Esophagus squamous epithelium (tissue), 5 donors: ENCODE measurements around the gene ELL2. TPM values are rescaled to one million over a fixed set of nuclear protein-coding genes. Genes with fewer than 3 reads are reported as not detected.

Experiments
- DNase-seq: peaks from one replicate; lab custom pipeline; 2025; lab: John Stamatoyannopoulos, UW
- H3K27ac ChIP-seq, 4 donors: fragments of 200-600 bp; sonication (generic); one replicate each; pipeline ENCODE4 v1.5.1; 2016 to 2019; ENCODE audit warnings: mild to moderate bottlenecking in 1 of 4
- H3K27me3 ChIP-seq, 4 donors: fragments of 200-600 bp; sonication (generic); 1 replicate in 3 of 4; 2 replicates in 1 of 4; pipeline versions ENCODE4 v1.5.1 to v1.6.0; 2017 to 2021; ENCODE audit warnings: antibody characterized with exemption in 1 of 4
- H3K36me3 ChIP-seq, 3 donors: fragments of 200-600 bp; sonication (generic); one replicate each; pipeline ENCODE4 v1.5.1; 2016 to 2019
- H3K4me1 ChIP-seq, 3 donors: fragments of 200-600 bp; sonication (generic); one replicate each; pipeline ENCODE4 v1.5.1; 2017 to 2019
- H3K4me3 ChIP-seq, 4 donors: fragments of 200-600 bp; sonication (generic); 1 replicate in 3 of 4; 2 replicates in 1 of 4; pipeline ENCODE4 v1.5.1; 2016 to 2019; ENCODE audit warnings: mild to moderate bottlenecking in 2 of 4, moderate library complexity in 1 of 4
- H3K9me3 ChIP-seq, 3 donors: fragments of 200-600 bp; sonication (generic); one replicate each; pipeline ENCODE4 v1.5.1; 2016 to 2019
- POLR2A ChIP-seq, 4 donors: fragments of 450-650 bp; IDR thresholded peaks; one replicate each; pipeline ENCODE4 v1.6.1; 2017; ENCODE audit warnings: antibody characterized with exemption in 4 of 4, mild to moderate bottlenecking in 4 of 4, moderate library complexity in 3 of 4
- WGBS, 2 donors: methylation state at CpG; one replicate each; pipeline ENCODE4 v1.1.5; 2018; 5-methylcytosine and 5-hydroxymethylcytosine counted together
- intact Hi-C: fragments of 100-400 bp; cut with DNase I; formaldehyde crosslinking; loops from one replicate; pipeline ENCODE4 v1.15.0; 2022
- total RNA-seq, 4 donors: library from RNA; depleted of rRNA; stranded (reverse); fragments of >200 nt; gene quantifications; one replicate each; pipeline ENCODE4 v1.1.0, GENCODE V29; 2016
- TF ChIP-seq, protein P1 (sequence below), 6 experiments: fragments of 450-650 bp in 4 of 6; fragments of 200-600 bp in 2 of 6; sonication (generic) in 2 of 6; IDR thresholded peaks; one replicate each; pipeline ENCODE4 v1.5.1; 2016 to 2019; ENCODE audit warnings: antibody characterized with exemption in 6 of 6, mild to moderate bottlenecking in 4 of 6, moderate library complexity in 4 of 6
- donor health status: DM: yes; HTN: yes; CAD: no.

The ELL2 gene
- total RNA-seq, 4 donors from 2014 or later = 74.9 to 124 (median 121) TPM

DNA sequence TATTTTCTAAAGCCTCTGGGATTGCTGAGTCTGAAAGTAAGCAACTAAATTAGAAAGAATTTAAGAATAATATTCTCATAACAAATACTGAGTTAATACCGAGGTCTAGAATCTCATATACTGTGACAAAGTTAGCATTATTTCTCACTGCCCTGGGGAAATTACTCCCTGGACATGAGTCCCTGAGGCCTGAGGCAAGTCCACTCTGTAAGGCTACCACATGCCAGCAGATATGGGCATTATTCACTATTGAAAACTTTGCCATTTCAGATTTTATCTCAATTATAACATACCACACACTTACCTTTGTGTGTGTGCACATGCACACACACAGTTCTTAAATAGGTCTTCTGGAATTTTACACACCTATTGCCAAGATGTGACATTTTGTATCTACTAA, 22.9 kb downstream of the ELL2 start:
- Histone ChIP-seq H3K27ac (no peak overlapping the region), H3K9me3 (no peaks in the 10 kb centered on the region), H3K27me3 (no peaks in the 10 kb centered on the region), H3K4me3 (no peak overlapping the region), H3K4me1 (peaks cover 13 to 100% (median 25%) of the 10 kb centered on the region in 3 donors), H3K36me3 (peaks cover 0 to 61% (median 0%) of the 10 kb centered on the region in 3 donors)
- 78 to 96% methylated on average over 1 of the region's 1 CpG for WGBS, 2 donors
- intact Hi-C loops = no loop called here
- no peak for DNase-seq
- TF ChIP-seq, protein P1, sequence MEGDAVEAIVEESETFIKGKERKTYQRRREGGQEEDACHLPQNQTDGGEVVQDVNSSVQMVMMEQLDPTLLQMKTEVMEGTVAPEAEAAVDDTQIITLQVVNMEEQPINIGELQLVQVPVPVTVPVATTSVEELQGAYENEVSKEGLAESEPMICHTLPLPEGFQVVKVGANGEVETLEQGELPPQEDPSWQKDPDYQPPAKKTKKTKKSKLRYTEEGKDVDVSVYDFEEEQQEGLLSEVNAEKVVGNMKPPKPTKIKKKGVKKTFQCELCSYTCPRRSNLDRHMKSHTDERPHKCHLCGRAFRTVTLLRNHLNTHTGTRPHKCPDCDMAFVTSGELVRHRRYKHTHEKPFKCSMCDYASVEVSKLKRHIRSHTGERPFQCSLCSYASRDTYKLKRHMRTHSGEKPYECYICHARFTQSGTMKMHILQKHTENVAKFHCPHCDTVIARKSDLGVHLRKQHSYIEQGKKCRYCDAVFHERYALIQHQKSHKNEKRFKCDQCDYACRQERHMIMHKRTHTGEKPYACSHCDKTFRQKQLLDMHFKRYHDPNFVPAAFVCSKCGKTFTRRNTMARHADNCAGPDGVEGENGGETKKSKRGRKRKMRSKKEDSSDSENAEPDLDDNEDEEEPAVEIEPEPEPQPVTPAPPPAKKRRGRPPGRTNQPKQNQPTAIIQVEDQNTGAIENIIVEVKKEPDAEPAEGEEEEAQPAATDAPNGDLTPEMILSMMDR (IDR thresholded peaks at IDR 0.05) = no peak
- TF ChIP-seq POLR2A (IDR thresholded peaks at IDR 0.05) = no peak

DNA sequence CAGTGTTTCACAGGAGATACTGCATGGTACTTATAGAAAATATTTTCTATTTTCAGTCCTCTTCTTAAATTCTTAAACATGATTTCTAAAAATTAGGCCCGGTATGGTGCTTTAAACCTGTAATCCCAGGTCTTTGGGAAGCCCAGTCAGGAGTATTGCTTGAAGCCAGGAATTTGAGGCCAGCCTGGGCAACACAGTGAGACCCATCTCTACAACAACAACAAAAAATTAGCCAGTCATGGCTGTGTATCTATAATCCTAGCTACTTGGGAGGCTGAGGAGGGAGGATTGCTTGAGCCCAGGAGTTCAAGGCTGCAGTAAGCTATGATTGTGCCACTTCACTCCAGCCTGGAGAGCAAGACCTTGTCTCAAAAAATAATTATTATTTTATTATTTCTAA, 23.3 kb downstream of the ELL2 start:
- DNase-seq = no peak
- intact Hi-C loops = no loop called here
- 91 to 100% methylated on average over 1 of the region's 1 CpG for WGBS, 2 donors
- Histone ChIP-seq H3K9me3 (no peaks in the 10 kb centered on the region), H3K27ac (no peak overlapping the region), H3K4me3 (no peak overlapping the region), H3K36me3 (peaks cover 0 to 61% (median 0%) of the 10 kb centered on the region in 3 donors), H3K27me3 (no peaks in the 10 kb centered on the region), H3K4me1 (peaks cover 13 to 100% (median 25%) of the 10 kb centered on the region in 3 donors)
- TF ChIP-seq, protein P1 (IDR thresholded peaks at IDR 0.05) = no peak
- no peak for TF ChIP-seq POLR2A (IDR thresholded peaks at IDR 0.05)

DNA sequence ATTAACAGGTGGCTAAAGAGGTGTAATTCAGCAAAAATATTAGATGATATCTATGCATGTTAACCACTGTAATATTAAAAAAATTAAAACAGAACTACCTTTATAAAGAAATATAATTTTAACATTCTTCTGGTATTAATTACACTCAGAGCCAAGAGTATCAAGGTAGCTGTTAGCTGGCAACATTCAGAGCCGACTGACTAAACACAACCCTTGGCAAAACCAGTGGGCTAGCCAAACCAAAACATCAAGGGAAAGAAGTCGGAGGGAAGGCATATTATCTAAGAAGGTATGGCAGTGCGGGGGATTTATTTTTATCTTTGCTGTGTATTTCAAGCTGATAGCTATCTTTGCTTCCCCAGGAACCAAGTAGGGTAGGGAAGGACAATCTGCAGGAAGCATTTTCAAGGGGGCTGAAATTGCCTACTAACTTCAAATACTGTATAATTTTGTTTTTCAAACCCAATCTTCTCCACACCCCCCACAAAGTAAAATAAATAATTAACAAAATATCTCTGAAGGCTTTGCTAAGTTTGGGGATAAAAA, 24.0 kb downstream of the ELL2 start:
- no peak overlapping the region for H3K4me3 ChIP-seq
- 67 to 79% methylated on average over 3 of the region's 3 CpGs for WGBS, 2 donors
- H3K4me1 ChIP-seq = peaks cover 13 to 100% (median 25%) of the 10 kb centered on the region in 3 donors
- no peak for DNase-seq
- H3K36me3 ChIP-seq = peaks cover 0 to 56% (median 0%) of the 10 kb centered on the region in 3 donors
- H3K27ac ChIP-seq = peak overlapping the region in 1 of 4 donors; percentile 32
- intact Hi-C loops = no loop called here
- TF ChIP-seq, protein P1 (IDR thresholded peaks at IDR 0.05) = no peak
- no peaks in the 10 kb centered on the region for H3K9me3 ChIP-seq
- H3K27me3 ChIP-seq = no peaks in the 10 kb centered on the region

DNA sequence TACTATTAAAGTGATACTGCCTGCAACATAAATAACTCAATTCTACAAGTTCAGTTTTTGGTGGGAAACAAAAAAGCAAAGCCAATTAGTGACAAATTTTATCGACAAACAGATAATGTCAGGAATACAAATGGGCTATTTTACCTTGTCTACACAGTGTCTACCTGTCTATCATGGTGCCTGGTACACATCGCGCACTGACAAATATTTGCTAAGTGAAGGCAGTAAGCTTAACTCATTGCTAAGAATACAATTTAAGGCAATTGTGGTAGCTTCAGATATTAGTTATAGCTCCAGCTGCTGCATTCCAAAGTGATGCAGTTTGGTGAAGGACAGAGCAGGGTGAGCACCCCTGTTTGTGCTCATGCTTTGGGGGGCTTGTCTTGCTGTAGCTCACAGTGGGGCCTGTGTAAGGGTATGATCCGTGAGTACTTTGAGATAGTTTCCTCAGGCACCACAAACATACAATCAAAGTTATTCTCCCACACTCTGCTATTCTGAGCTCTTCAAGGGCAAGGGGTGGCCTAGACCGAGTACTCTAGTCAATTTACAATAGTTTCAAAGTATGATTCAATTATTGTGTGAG, 24.7 kb downstream of the ELL2 start:
- H3K4me3 ChIP-seq = no peak overlapping the region
- DNase-seq = no peak
- no peaks in the 10 kb centered on the region for H3K9me3 ChIP-seq
- H3K4me1 ChIP-seq = peaks cover 13 to 92% (median 25%) of the 10 kb centered on the region in 3 donors
- peaks cover 0 to 56% (median 0%) of the 10 kb centered on the region in 3 donors for H3K36me3 ChIP-seq
- no peak for TF ChIP-seq POLR2A (IDR thresholded peaks at IDR 0.05)
- TF ChIP-seq, protein P1 (IDR thresholded peaks at IDR 0.05) = no peak
- no peaks in the 10 kb centered on the region for H3K27me3 ChIP-seq
- intact Hi-C loops = no loop called here
- 84 to 88% methylated on average over 5 of the region's 5 CpGs for WGBS, 2 donors
- no peak overlapping the region for H3K27ac ChIP-seq

DNA sequence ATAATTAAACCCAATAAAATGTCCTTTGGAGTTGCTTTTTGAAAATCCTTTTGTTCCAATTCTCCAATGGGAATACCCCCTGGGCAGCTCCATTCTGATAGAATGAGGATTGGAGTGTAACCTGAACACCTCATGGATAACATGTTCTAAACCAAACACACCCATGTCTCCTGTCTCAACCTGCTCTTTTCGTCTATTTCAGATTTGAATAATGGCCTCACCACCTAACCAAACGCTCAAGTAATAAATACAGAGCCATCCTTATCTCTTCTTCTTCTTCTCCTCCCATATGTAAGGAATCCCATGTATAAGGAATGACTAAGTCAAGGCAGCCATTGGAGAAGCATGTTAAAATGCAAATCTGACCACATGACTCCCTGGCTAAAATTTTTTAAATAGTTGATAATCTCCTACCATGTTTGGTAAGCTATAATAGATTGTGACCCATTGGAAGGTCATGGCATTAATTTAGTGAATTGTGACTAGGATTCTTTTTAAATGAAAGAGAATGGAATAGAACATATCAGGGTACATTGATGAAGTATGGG, 26.0 kb downstream of the ELL2 start:
- Histone ChIP-seq H3K27ac (peak overlapping the region in 2 of 4 donors; percentile 54 to 57), H3K9me3 (no peaks in the 10 kb centered on the region), H3K4me1 (peaks cover 9 to 86% (median 13%) of the 10 kb centered on the region in 3 donors), H3K36me3 (peaks cover 0 to 50% (median 0%) of the 10 kb centered on the region in 3 donors), H3K27me3 (no peaks in the 10 kb centered on the region), H3K4me3 (no peak overlapping the region)
- 30 to 59% methylated on average over 2 of the region's 2 CpGs for WGBS, 2 donors
- intact Hi-C loops = no loop called here
- no peak for TF ChIP-seq POLR2A (IDR thresholded peaks at IDR 0.05)
- TF ChIP-seq, protein P1 (IDR thresholded peaks at IDR 0.05) = no peak
- DNase-seq = no peak
